Measurements from ENCODE around the gene NEDD9.

The NEDD9 gene

GRCh38 chr6:11235062-11235461 lies 2.6 kb upstream of the NEDD9 start (continued):
- TF ChIP-seq ZSCAN5A (tag by site-specific recombination; IDR thresholded peaks at IDR 0.05) (no peak), INSM2 (tag by site-specific recombination; IDR thresholded peaks at IDR 0.05) (no peak), ZBTB44 (tag by site-specific recombination; IDR thresholded peaks at IDR 0.05) (no peak), KLF10 (tag by site-specific recombination; IDR thresholded peaks at IDR 0.05) (no peak)

GRCh38 chr6:11233673-11234573 lies 1.5 kb upstream of the NEDD9 start:
- H3K27ac ChIP-seq (ENCODE audit: extremely low read depth, low read depth, low read length), result peak overlapping the region; percentile 67; the same call in 1 of the 2 replicates
- H3K9me3 ChIP-seq (ENCODE audit: control insufficient read depth, insufficient read depth, low read depth, low read length), result no peaks in the 10 kb centered on the region
- CTCF ChIA-PET, result interaction anchor here (0.5 to 2.7 kb wide), 7 partner anchors 13 to 451 kb away, joined by 3 to 12 read pairs (median 3); no protein-coding TSS in a partner anchor
- no peaks in the 10 kb centered on the region for H3K36me3 ChIP-seq (ENCODE audit: control insufficient read depth in 2 of 2, insufficient read depth in 1 of 2, low read length in 2 of 2)
- peaks cover 14% of the 10 kb centered on the region for H3K4me1 ChIP-seq (ENCODE audit: control insufficient read depth, insufficient read depth, low read length)
- TF ChIP-seq ZBTB21 (tag by site-specific recombination; IDR thresholded peaks at IDR 0.05), result no peak
- POLR2A ChIA-PET, result interaction anchor here (0.5 to 2.9 kb wide), 7 partner anchors 17 to 166 kb away, joined by 3 to 13 read pairs (median 4); no protein-coding TSS in a partner anchor
- H3K4me3 ChIP-seq (ENCODE audit: low read depth, low read length), result no peak overlapping the region

GRCh38 chr6:11232770-11233626 lies 530 bp upstream of the NEDD9 start:
- CTCF ChIA-PET, result interaction anchor here (0.6 to 2.7 kb wide), 10 partner anchors 14 to 406 kb away, joined by 3 to 12 read pairs (median 3); no protein-coding TSS in a partner anchor
- peaks cover 14% of the 10 kb centered on the region for H3K4me1 ChIP-seq (ENCODE audit: control insufficient read depth, insufficient read depth, low read length)
- no peaks in the 10 kb centered on the region for H3K36me3 ChIP-seq (ENCODE audit: control insufficient read depth in 2 of 2, insufficient read depth in 1 of 2, low read length in 2 of 2)
- H3K9me3 ChIP-seq (ENCODE audit: control insufficient read depth, insufficient read depth, low read depth, low read length), result no peaks in the 10 kb centered on the region
- peak overlapping the region; percentile 67 for H3K27ac ChIP-seq (ENCODE audit: extremely low read depth, low read depth, low read length)
- POLR2A ChIA-PET, result interaction anchor here (0.6 to 2.9 kb wide), 40 partner anchors 9 to 385 kb away, joined by 3 to 28 read pairs (median 4); partner anchors contain the start of genes SMIM13 and SYCP2L
- peak overlapping the region; percentile 54 for H3K4me3 ChIP-seq (ENCODE audit: low read depth, low read length)
- TF ChIP-seq ZNF366 (tag by site-specific recombination; conservative IDR thresholded peaks at IDR 0.05) (peak; percentile 81), ZNF660 (tag by site-specific recombination; IDR thresholded peaks at IDR 0.05) (peak; percentile 34; the same call in 1 of the 2 replicates), ZNF19 (tag by site-specific recombination; IDR thresholded peaks at IDR 0.05; ENCODE audit: low read depth) (no peak), PRDM4 (tag by site-specific recombination; IDR thresholded peaks at IDR 0.05) (0 out of 2 replicates have a peak, but pooled peaks have one; percentile 21), ZSCAN5A (tag by site-specific recombination; IDR thresholded peaks at IDR 0.05) (no peak), ZNF514 (tag by site-specific recombination; IDR thresholded peaks at IDR 0.05) (no peak), ZNF76 (tag by site-specific recombination; IDR thresholded peaks at IDR 0.05; ENCODE audit: borderline replicate concordance, low read depth) (no peak), TCF7L2 (IDR thresholded peaks at IDR 0.05; ENCODE audit: borderline replicate concordance, low read depth, low read length) (no peak), EGR2 (tag by site-specific recombination; IDR thresholded peaks at IDR 0.05; ENCODE audit: low read depth) (peak; percentile 8; the same call in 1 of the 2 replicates), SCRT1 (tag by site-specific recombination; IDR thresholded peaks at IDR 0.05; ENCODE audit: borderline replicate concordance) (no peak), ZNF558 (tag by site-specific recombination; IDR thresholded peaks at IDR 0.05) (no peak), ZNF280D (tag by site-specific recombination; IDR thresholded peaks at IDR 0.05) (no peak)
